Adrenal gland (tissue), 12 donors: ENCODE results near the gene PHKB. TPM values are rescaled to one million over a fixed set of nuclear protein-coding genes. Genes with fewer than 3 reads are reported as not detected.
"Not testable (repeated sequence)": the region's sequence is repeated elsewhere in the genome, so short reads cannot be mapped to it uniquely, and the experiment has no call there.

Source experiments
- DNase-seq, 7 donors: peaks; one replicate each; pipeline ENCODE4 v3.0.0-alpha.2; 2019 to 2020
- H3K27ac ChIP-seq, 5 donors: fragments of 200-600 bp; sonication (generic) in 4 of 5; 1 replicate in 3 of 5; 2 replicates in 2 of 5; pipeline versions ENCODE4 v1.5.1 to v1.8.0; 2016 to 2020; ENCODE audit warnings: mild to moderate bottlenecking in 1 of 5
- H3K27me3 ChIP-seq: fragments of 200-600 bp; 2 replicates; pipeline ENCODE4 v1.8.0; 2021
- H3K36me3 ChIP-seq, 2 donors: fragments of 200-600 bp; replicated peaks in 1 of 2; 1 replicate in 1 of 2; 2 replicates in 1 of 2; pipeline versions ENCODE4 v1.5.1 to v1.8.0; 2018 to 2022
- H3K4me1 ChIP-seq, 2 donors: fragments of 200-600 bp; replicated peaks in 1 of 2; 1 replicate in 1 of 2; 2 replicates in 1 of 2; pipeline versions ENCODE4 v1.5.1 to v1.8.0; 2018 to 2021
- H3K4me3 ChIP-seq, 4 donors: fragments of 200-600 bp; sonication (generic) in 3 of 4; one replicate each; pipeline ENCODE4 v1.5.1; 2016 to 2018
- H3K9me3 ChIP-seq, 3 donors: fragments of 200-600 bp; sonication (generic) in 1 of 3; replicated peaks in 1 of 3; 1 replicate in 2 of 3; 2 replicates in 1 of 3; pipeline versions ENCODE4 v1.5.1 to v1.8.0; 2016 to 2021
- POLR2A ChIP-seq, 2 donors: fragments of 450-650 bp; IDR thresholded peaks; one replicate each; pipeline ENCODE4 v1.6.1; 2017; ENCODE audit warnings: antibody characterized with exemption in 2 of 2, mild to moderate bottlenecking in 2 of 2, moderate library complexity in 1 of 2
- WGBS, 4 donors: extraction: QIAGEN DNeasy Blood & Tissue Kit in 2 of 4; methylation state at CpG; one replicate each; pipeline versions ENCODE4 v1.1.5 to v1.1.7; 2013 to 2017; 5-methylcytosine and 5-hydroxymethylcytosine counted together
- intact Hi-C, 2 donors: fragments of 100-400 bp; cut with DNase I; formaldehyde crosslinking; loops; one replicate each; pipeline versions ENCODE4 v1.14.1 to v1.15.0; 2022 to 2023
- polyA plus RNA-seq, 3 donors: library from polyadenylated mRNA; stranded (reverse); fragments of 200-250 nt in 2 of 3; fragments of 350-450 nt in 1 of 3; fragmentation: Illumina TruSeq in 1 of 3; extraction: RNeasy Lipid Tissue Mini Kit (QIAGEN cat#74804) in 1 of 3; gene quantifications; one replicate each; pipeline ENCODE4 v1.2.3, GENCODE V29; 2013 to 2014
- total RNA-seq, 9 donors: library from RNA; depleted of rRNA in 4 of 9; stranded (reverse); fragments of >200 nt in 4 of 9; fragments of 120-200 nt in 1 of 9; fragmentation: NEBNext Ultra II Directional in 1 of 9; extraction: Animal tissue kit (Norgen Biotek cat#: 25700) in 1 of 9; gene quantifications; one replicate each; pipeline versions ENCODE4 v1.1.0 to v1.2.4, GENCODE V29; 2013 to 2023
- TF ChIP-seq, protein P1 (sequence below), 6 experiments: fragments of 450-650 bp in 4 of 6; fragments of 200-600 bp in 2 of 6; sonication (generic) in 1 of 6; IDR thresholded peaks; 1 replicate in 5 of 6; 2 replicates in 1 of 6; pipeline versions ENCODE4 v1.5.1 to v1.8.0; 2016 to 2021; ENCODE audit warnings: antibody characterized with exemption in 6 of 6, mild to moderate bottlenecking in 2 of 6, moderate library complexity in 1 of 6
- donor health status: healthy with polysubstance abuse.
- donor health status: Bipolar disorder and iron deficiency.
- donor health status: DM: yes; HTN: yes; CAD: no.
- donor health status: DM: no; HTN: no; CAD: no.
- donor health status: DM: no; HTN: no; CAD: no.
- donor health status: DM: yes; HTN: yes; CAD: no.

PHKB gene
- total and polyA plus RNA-seq, 12 donors: 27.6 to 167 (median 107) TPM

DNA sequence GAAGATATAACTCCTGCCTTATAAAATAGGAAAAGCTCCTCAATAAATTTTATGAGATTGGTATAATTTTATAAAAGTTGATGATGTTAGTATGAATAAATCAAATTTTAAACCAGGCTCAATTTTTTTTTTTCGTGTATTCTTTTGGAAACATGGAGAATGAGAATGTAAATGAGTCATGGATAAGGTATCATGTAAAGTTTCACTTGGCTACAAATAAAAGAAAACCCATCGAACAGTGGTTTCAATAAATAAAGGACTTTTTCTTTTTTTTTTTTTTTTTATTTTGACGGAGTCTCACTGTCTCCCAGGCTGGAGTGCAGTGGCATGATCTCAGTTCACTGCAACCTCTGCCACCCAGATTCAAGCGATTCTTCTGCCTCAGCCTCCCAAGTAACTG is 67.3 kb downstream of the PHKB start:
- H3K27me3 ChIP-seq: no peaks in the 10 kb centered on the region
- no peaks in the 10 kb centered on the region for H3K36me3 ChIP-seq
- no peaks in the 10 kb centered on the region for H3K9me3 ChIP-seq
- H3K27ac ChIP-seq: no peak overlapping the region
- TF ChIP-seq, protein P1, sequence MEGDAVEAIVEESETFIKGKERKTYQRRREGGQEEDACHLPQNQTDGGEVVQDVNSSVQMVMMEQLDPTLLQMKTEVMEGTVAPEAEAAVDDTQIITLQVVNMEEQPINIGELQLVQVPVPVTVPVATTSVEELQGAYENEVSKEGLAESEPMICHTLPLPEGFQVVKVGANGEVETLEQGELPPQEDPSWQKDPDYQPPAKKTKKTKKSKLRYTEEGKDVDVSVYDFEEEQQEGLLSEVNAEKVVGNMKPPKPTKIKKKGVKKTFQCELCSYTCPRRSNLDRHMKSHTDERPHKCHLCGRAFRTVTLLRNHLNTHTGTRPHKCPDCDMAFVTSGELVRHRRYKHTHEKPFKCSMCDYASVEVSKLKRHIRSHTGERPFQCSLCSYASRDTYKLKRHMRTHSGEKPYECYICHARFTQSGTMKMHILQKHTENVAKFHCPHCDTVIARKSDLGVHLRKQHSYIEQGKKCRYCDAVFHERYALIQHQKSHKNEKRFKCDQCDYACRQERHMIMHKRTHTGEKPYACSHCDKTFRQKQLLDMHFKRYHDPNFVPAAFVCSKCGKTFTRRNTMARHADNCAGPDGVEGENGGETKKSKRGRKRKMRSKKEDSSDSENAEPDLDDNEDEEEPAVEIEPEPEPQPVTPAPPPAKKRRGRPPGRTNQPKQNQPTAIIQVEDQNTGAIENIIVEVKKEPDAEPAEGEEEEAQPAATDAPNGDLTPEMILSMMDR (IDR thresholded peaks at IDR 0.05): no peak
- TF ChIP-seq POLR2A (IDR thresholded peaks at IDR 0.05): no peak
- H3K4me1 ChIP-seq: no peaks in the 10 kb centered on the region
- DNase-seq: no peak
- no peak overlapping the region for H3K4me3 ChIP-seq
- intact Hi-C loops: no loop called here
- WGBS, 4 donors: 63 to 70% (median 67%) methylated on average over 4 of the region's 4 CpGs

DNA sequence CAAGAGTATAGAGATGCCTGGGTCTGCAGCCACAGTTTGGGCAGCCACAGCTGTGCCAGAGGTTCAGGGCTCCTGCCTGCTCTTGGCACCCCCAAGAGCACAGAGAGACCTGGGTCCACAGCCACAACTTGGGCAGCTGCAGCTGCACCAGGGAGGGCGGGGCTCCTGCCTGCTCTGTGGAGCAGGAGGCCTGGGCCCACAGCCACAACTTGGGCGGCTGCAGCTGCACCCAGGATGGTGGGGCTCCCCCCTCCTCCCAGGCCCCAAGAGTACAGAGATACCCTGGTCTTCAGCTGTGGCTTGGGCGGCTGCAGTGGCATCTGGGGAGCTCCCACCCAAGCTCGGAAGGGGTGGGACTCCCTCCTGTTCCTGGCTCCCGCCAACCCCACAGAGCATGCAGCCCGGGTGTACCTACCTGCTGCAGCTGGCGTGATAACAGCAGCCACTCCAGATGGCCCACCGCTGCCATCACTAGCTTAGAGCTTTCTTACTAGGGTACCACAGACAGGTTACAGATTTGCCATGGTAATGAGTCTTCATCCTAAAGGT is 72.7 kb downstream of the PHKB start:
- H3K27ac ChIP-seq: no peak overlapping the region
- intact Hi-C loops: no loop called here
- no peak for DNase-seq
- no peaks in the 10 kb centered on the region for H3K36me3 ChIP-seq
- no peaks in the 10 kb centered on the region for H3K9me3 ChIP-seq
- no peaks in the 10 kb centered on the region for H3K4me1 ChIP-seq
- WGBS, 4 donors: 97 to 100% (median 98%) methylated on average over 2 to 8 of the region's 8 CpGs; no CpG with 5 or more reads in 1 of the 4 donors
- no peaks in the 10 kb centered on the region for H3K27me3 ChIP-seq
- no peak for TF ChIP-seq POLR2A (IDR thresholded peaks at IDR 0.05)
- no peak overlapping the region for H3K4me3 ChIP-seq

DNA sequence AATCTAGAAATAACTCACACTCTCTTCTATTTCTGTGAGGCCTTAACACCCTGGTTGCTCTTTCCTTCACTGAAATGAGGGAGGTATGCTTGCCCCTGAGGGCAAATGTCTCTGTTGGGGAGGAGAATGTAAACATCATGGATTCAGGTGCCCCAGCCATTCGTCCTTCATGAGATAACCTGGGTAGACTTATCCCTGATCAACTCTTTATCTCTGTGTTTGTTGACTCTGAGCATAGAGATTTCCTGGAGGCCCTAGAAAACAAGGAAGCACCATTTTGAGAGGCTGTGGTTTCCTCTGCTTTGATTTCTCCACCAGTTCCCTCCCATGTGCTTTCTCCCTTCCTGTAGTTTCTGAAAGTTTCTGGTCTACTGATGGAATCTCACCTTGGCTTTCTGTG is 77.3 kb downstream of the PHKB start:
- H3K36me3 ChIP-seq: no peaks in the 10 kb centered on the region
- 86 to 100% (median 98%) methylated on average over 1 of the region's 1 CpG for WGBS, 4 donors
- no peaks in the 10 kb centered on the region for H3K4me1 ChIP-seq
- H3K27me3 ChIP-seq: no peaks in the 10 kb centered on the region
- H3K4me3 ChIP-seq: no peak overlapping the region
- peaks cover 0 to 10% (median 0%) of the 10 kb centered on the region in 3 donors for H3K9me3 ChIP-seq
- no peak for DNase-seq
- H3K27ac ChIP-seq: no peak overlapping the region
- intact Hi-C loops: no loop called here
- no peak for TF ChIP-seq POLR2A (IDR thresholded peaks at IDR 0.05)
- TF ChIP-seq, protein P1 (IDR thresholded peaks at IDR 0.05): no peak

DNA sequence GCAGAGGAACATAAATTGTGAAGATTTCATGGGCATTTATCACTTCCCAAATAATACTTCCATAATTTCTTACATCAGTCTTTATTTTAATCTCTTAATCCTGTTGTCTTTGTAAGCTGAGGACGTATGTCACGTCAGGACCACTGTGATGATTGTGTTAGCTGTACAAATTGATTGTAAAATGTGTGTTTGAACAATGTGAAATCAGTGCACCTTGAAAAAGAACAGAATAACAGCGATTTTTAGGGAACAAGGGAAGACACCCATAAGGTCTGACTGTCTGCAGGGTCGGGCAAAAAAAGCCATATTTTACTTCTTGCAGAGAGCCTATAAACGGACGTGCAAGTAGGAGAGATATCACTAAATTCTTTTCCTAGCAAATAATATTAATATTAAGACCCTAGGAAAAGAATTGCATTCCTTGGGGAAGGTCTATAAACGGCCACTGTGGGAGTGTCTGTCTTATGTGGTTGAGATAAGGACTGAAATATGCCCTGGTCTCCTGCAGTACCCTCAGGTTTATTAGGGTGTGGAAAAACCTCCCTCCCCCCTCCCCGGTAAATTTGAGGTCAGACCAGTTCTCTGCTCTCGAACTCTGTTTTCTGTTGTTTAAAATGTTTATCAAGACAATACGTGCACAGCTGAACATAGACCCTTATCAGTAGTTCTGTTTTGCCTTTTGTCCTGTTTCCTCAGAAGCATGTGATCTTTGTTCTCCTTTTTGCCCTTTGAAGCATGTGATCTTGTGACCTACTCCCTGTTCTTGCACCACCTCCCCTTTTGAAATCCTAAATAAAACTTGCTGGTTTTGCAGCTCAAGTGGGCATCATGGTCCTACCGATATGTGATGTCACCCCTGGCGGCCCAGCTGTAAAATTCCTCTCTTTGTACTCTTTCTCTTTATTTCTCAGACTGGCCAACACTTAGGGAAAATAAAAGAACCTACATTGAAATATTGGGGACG is 78.9 kb downstream of the PHKB start:
- H3K4me1 ChIP-seq, H3K4me3 ChIP-seq, DNase-seq, H3K27me3 ChIP-seq, H3K36me3 ChIP-seq, H3K27ac ChIP-seq, intact Hi-C loops: not testable (repeated sequence)
- peaks cover 0 to 10% (median 0%) of the 10 kb centered on the region in 3 donors for H3K9me3 ChIP-seq
- 95 to 96% (median 95%) methylated on average over 13 of the region's 13 CpGs for WGBS, 4 donors

DNA sequence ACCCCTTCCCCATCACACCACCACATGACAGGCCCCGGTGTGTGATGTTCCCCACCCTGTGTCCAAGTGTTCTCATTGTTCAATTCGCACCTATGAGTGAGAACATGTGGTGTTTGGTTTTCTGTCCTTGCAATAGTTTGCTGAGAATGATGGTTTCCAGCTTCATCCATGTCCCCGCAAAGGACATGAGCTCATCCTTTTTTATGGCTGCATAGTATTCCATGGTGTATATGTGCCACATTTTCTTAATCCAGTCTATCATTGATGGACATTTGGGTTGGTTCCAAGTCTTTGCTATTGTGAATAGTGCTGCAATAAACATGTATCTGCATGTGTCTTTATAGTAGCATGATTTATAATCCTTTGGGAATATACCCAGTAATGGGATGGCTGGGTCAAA is 80.0 kb downstream of the PHKB start:
- intact Hi-C loops, H3K4me1 ChIP-seq, H3K27me3 ChIP-seq, H3K4me3 ChIP-seq, H3K27ac ChIP-seq, H3K36me3 ChIP-seq, DNase-seq: not testable (repeated sequence)
- H3K9me3 ChIP-seq: peaks cover 0 to 10% (median 0%) of the 10 kb centered on the region in 3 donors
- WGBS, 4 donors: 91 to 96% (median 95%) methylated on average over 3 of the region's 3 CpGs

DNA sequence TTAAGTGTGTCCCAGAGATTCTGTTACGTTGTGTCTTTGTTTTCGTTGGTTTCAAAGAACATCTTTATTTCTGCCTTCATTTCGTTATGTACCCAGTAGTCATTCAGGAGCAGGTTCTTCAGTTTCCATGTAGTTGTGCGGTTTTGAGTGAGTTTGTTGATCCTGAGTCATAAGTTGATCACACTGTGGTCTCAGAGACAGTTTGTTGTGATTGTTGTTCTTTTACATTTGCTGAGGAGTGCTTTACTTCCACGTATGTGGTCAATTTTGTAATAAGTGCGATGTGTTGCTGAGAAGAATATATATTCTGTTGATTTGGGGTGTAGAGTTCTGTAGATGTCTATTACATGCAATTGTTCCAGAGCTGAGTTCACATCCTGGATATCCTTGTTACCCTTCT is 83.1 kb downstream of the PHKB start:
- DNase-seq, H3K36me3 ChIP-seq, H3K4me1 ChIP-seq, H3K27me3 ChIP-seq, H3K27ac ChIP-seq, H3K4me3 ChIP-seq, intact Hi-C loops: not testable (repeated sequence)
- WGBS, 4 donors: 91 to 98% (median 93%) methylated on average over 6 of the region's 6 CpGs
- H3K9me3 ChIP-seq: peaks cover 0 to 10% (median 0%) of the 10 kb centered on the region in 3 donors

DNA sequence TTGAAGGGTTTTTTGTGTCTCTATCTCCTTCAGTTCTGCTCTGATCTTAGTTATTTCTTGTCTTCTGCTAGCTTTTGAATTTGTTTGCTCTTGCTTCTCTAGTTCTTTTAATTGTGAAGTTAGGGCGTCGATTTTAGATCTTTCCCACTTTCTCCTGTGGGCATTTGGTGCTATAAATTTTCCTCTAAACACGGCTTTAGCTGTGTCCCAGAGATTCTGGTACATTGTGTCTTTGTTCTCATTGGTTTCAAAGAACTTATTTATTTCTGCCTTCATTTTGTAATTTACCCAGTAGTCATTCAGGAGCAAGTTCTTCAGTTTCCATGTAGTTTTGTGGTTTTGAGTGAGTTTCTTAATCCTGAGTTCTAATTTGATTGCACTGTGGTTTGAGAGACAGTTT is 90.1 kb downstream of the PHKB start:
- DNase-seq, H3K27ac ChIP-seq, H3K4me1 ChIP-seq, intact Hi-C loops, H3K27me3 ChIP-seq, H3K36me3 ChIP-seq, H3K4me3 ChIP-seq: not testable (repeated sequence)
- WGBS, 4 donors: 97 to 98% (median 98%) methylated on average over 3 of the region's 3 CpGs
- peaks cover 0 to 11% (median 0%) of the 10 kb centered on the region in 3 donors for H3K9me3 ChIP-seq

DNA sequence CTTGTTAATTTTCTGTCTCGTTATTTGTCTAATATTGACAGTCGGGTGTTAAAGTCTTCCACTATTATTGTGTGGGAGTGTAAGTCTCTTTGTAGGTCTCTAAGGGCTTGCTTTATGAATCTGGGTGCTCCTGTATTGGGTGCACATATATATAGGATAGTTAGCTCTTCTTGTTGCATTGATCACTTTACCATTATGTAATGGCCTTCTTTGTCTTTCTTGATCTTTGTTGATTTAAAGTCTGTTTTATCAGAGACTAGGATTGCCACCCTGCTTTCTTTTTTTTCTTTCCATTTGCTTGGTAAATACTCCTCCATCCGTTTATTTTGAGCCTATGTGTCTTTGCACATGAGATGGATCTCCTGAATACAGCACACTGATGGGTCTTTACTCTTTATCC is 90.6 kb downstream of the PHKB start:
- H3K4me3 ChIP-seq, intact Hi-C loops, H3K4me1 ChIP-seq, H3K27ac ChIP-seq, DNase-seq, H3K36me3 ChIP-seq, H3K27me3 ChIP-seq: not testable (repeated sequence)
- H3K9me3 ChIP-seq: peaks cover 0 to 11% (median 0%) of the 10 kb centered on the region in 3 donors
- 95 to 100% (median 97%) methylated on average over 3 of the region's 3 CpGs for WGBS, 4 donors
